Measurements from ENCODE around the gene RHBDL1.

RHBDL1 gene

GRCh38 chr16:674214-674881, 1.1 kb upstream of the RHBDL1 start:
- H3K4me3 ChIP-seq (ENCODE audit: low read length in 2 of 2) = no peak overlapping the region
- no peaks in the 10 kb centered on the region for H3K27me3 ChIP-seq (ENCODE audit: control insufficient read depth in 2 of 2, insufficient read depth in 2 of 2, low read length in 2 of 2)
- H3K9ac ChIP-seq (ENCODE audit: low read depth in 1 of 2, low read length in 2 of 2) = no peak overlapping the region
- peaks cover 26 to 31% of the 10 kb centered on the region in 2 donors for H3K4me1 ChIP-seq (ENCODE audit: control insufficient read depth in 2 of 2, insufficient read depth in 2 of 2, low read length in 2 of 2)
- H3K27ac ChIP-seq (ENCODE audit: low read depth in 2 of 2, low read length in 2 of 2) = no peak overlapping the region
- H3K9me3 ChIP-seq (ENCODE audit: control insufficient read depth in 2 of 2, low read length in 2 of 2) = no peaks in the 10 kb centered on the region
- peaks cover 30 to 35% of the 10 kb centered on the region in 2 donors for H3K36me3 ChIP-seq (ENCODE audit: control insufficient read depth in 2 of 2, insufficient read depth in 2 of 2, low read length in 2 of 2)

- Histone ChIP-seq H3K36me3 (ENCODE audit: control insufficient read depth in 2 of 2, insufficient read depth in 2 of 2, low read length in 2 of 2) (peaks cover 19 to 21% of the 10 kb centered on the region in 2 donors), H3K9ac (ENCODE audit: low read depth in 1 of 2, low read length in 2 of 2) (peak overlapping the region in 1 of 2 donors; percentile 63), H3K9me3 (ENCODE audit: control insufficient read depth in 2 of 2, low read length in 2 of 2) (no peaks in the 10 kb centered on the region), H3K27ac (ENCODE audit: low read depth in 2 of 2, low read length in 2 of 2) (no peak overlapping the region), H3K4me1 (ENCODE audit: control insufficient read depth in 2 of 2, insufficient read depth in 2 of 2, low read length in 2 of 2) (peaks cover 31 to 36% of the 10 kb centered on the region in 2 donors), H3K27me3 (ENCODE audit: control insufficient read depth in 2 of 2, insufficient read depth in 2 of 2, low read length in 2 of 2) (no peaks in the 10 kb centered on the region), H3K4me3 (ENCODE audit: low read length in 2 of 2) (peak overlapping the region; percentile 35 to 48)
Measured at GRCh38 chr16:675884-676564, 553 bp downstream of the RHBDL1 start.

- no peaks in the 10 kb centered on the region for H3K27me3 ChIP-seq (ENCODE audit: control insufficient read depth in 2 of 2, insufficient read depth in 2 of 2, low read length in 2 of 2)
- H3K4me1 ChIP-seq (ENCODE audit: control insufficient read depth in 2 of 2, insufficient read depth in 2 of 2, low read length in 2 of 2) = peaks cover 37 to 42% of the 10 kb centered on the region in 2 donors
- H3K9ac ChIP-seq (ENCODE audit: low read depth in 1 of 2, low read length in 2 of 2) = peak overlapping the region in 1 of 2 donors; percentile 63
- H3K9me3 ChIP-seq (ENCODE audit: control insufficient read depth in 2 of 2, low read length in 2 of 2) = no peaks in the 10 kb centered on the region
- no peak overlapping the region for H3K27ac ChIP-seq (ENCODE audit: low read depth in 2 of 2, low read length in 2 of 2)
- no peak overlapping the region for H3K4me3 ChIP-seq (ENCODE audit: low read length in 2 of 2)
- peaks cover 17 to 18% of the 10 kb centered on the region in 2 donors for H3K36me3 ChIP-seq (ENCODE audit: control insufficient read depth in 2 of 2, insufficient read depth in 2 of 2, low read length in 2 of 2)
Measured at GRCh38 chr16:676565-676902, 1.1 kb downstream of the RHBDL1 start.

GRCh38 chr16:676913-677312, 1.4 kb downstream of the RHBDL1 start:
- H3K27ac ChIP-seq (ENCODE audit: low read depth in 2 of 2, low read length in 2 of 2) = peak overlapping the region; percentile 28 to 32
- peak overlapping the region in 1 of 2 donors; percentile 63 for H3K9ac ChIP-seq (ENCODE audit: low read depth in 1 of 2, low read length in 2 of 2)
- no peaks in the 10 kb centered on the region for H3K27me3 ChIP-seq (ENCODE audit: control insufficient read depth in 2 of 2, insufficient read depth in 2 of 2, low read length in 2 of 2)
- H3K4me3 ChIP-seq (ENCODE audit: low read length in 2 of 2) = peak overlapping the region in 1 of 2 donors; percentile 34
- no peaks in the 10 kb centered on the region for H3K9me3 ChIP-seq (ENCODE audit: control insufficient read depth in 2 of 2, low read length in 2 of 2)
- H3K36me3 ChIP-seq (ENCODE audit: control insufficient read depth in 2 of 2, insufficient read depth in 2 of 2, low read length in 2 of 2) = peaks cover 19 to 22% of the 10 kb centered on the region in 2 donors
- peaks cover 40 to 45% of the 10 kb centered on the region in 2 donors for H3K4me1 ChIP-seq (ENCODE audit: control insufficient read depth in 2 of 2, insufficient read depth in 2 of 2, low read length in 2 of 2)

GRCh38 chr16:677316-678190, 2.1 kb downstream of the RHBDL1 start:
- H3K9me3 ChIP-seq (ENCODE audit: control insufficient read depth in 2 of 2, low read length in 2 of 2) = no peaks in the 10 kb centered on the region
- peak overlapping the region in 1 of 2 donors; percentile 63 for H3K9ac ChIP-seq (ENCODE audit: low read depth in 1 of 2, low read length in 2 of 2)
- peaks cover 21% of the 10 kb centered on the region in 2 donors for H3K36me3 ChIP-seq (ENCODE audit: control insufficient read depth in 2 of 2, insufficient read depth in 2 of 2, low read length in 2 of 2)
- peak overlapping the region in 1 of 2 donors; percentile 34 for H3K4me3 ChIP-seq (ENCODE audit: low read length in 2 of 2)
- H3K27ac ChIP-seq (ENCODE audit: low read depth in 2 of 2, low read length in 2 of 2) = peak overlapping the region; percentile 28 to 32
- H3K4me1 ChIP-seq (ENCODE audit: control insufficient read depth in 2 of 2, insufficient read depth in 2 of 2, low read length in 2 of 2) = peaks cover 44 to 50% of the 10 kb centered on the region in 2 donors
- H3K27me3 ChIP-seq (ENCODE audit: control insufficient read depth in 2 of 2, insufficient read depth in 2 of 2, low read length in 2 of 2) = no peaks in the 10 kb centered on the region

- Histone ChIP-seq H3K9me3 (ENCODE audit: control insufficient read depth in 2 of 2, low read length in 2 of 2) (no peaks in the 10 kb centered on the region), H3K9ac (ENCODE audit: low read depth in 1 of 2, low read length in 2 of 2) (no peak overlapping the region), H3K27me3 (ENCODE audit: control insufficient read depth in 2 of 2, insufficient read depth in 2 of 2, low read length in 2 of 2) (no peaks in the 10 kb centered on the region), H3K36me3 (ENCODE audit: control insufficient read depth in 2 of 2, insufficient read depth in 2 of 2, low read length in 2 of 2) (peaks cover 13 to 21% of the 10 kb centered on the region in 2 donors), H3K4me3 (ENCODE audit: low read length in 2 of 2) (no peak overlapping the region), H3K27ac (ENCODE audit: low read depth in 2 of 2, low read length in 2 of 2) (no peak overlapping the region), H3K4me1 (ENCODE audit: control insufficient read depth in 2 of 2, insufficient read depth in 2 of 2, low read length in 2 of 2) (peaks cover 49 to 53% of the 10 kb centered on the region in 2 donors)
Measured at GRCh38 chr16:678209-678857, 2.9 kb downstream of the RHBDL1 start.

- Histone ChIP-seq H3K36me3 (ENCODE audit: control insufficient read depth in 2 of 2, insufficient read depth in 2 of 2, low read length in 2 of 2) (peaks cover 12 to 20% of the 10 kb centered on the region in 2 donors), H3K27ac (ENCODE audit: low read depth in 2 of 2, low read length in 2 of 2) (peak overlapping the region; percentile 82 to 88), H3K4me3 (ENCODE audit: low read length in 2 of 2) (peak overlapping the region; percentile 62 to 64), H3K27me3 (ENCODE audit: control insufficient read depth in 2 of 2, insufficient read depth in 2 of 2, low read length in 2 of 2) (no peaks in the 10 kb centered on the region), H3K4me1 (ENCODE audit: control insufficient read depth in 2 of 2, insufficient read depth in 2 of 2, low read length in 2 of 2) (peaks cover 54 to 58% of the 10 kb centered on the region in 2 donors), H3K9ac (ENCODE audit: low read depth in 1 of 2, low read length in 2 of 2) (peak overlapping the region in 1 of 2 donors; percentile 59), H3K9me3 (ENCODE audit: control insufficient read depth in 2 of 2, low read length in 2 of 2) (no peaks in the 10 kb centered on the region)
Measured at GRCh38 chr16:678858-679813, 3.7 kb downstream of the RHBDL1 start.

- Histone ChIP-seq H3K4me3 (ENCODE audit: low read length in 2 of 2) (peak within 1 kb of the TSS; percentile 82 to 84), H3K9me3 (ENCODE audit: control insufficient read depth in 2 of 2, low read length in 2 of 2) (no peaks in the 10 kb centered on the region), H3K27ac (ENCODE audit: low read depth in 2 of 2, low read length in 2 of 2) (peak within 1 kb of the TSS; percentile 82 to 94), H3K36me3 (ENCODE audit: control insufficient read depth in 2 of 2, insufficient read depth in 2 of 2, low read length in 2 of 2) (peaks cover 12 to 20% of the 10 kb centered on the region in 2 donors), H3K9ac (ENCODE audit: low read depth in 1 of 2, low read length in 2 of 2) (peak within 1 kb of the TSS; percentile 70 to 81), H3K4me1 (ENCODE audit: control insufficient read depth in 2 of 2, insufficient read depth in 2 of 2, low read length in 2 of 2) (peaks cover 54 to 55% of the 10 kb centered on the region in 2 donors), H3K27me3 (ENCODE audit: control insufficient read depth in 2 of 2, insufficient read depth in 2 of 2, low read length in 2 of 2) (no peaks in the 10 kb centered on the region)
Measured at GRCh38 chr16:679814-680624, 4.5 kb downstream of the RHBDL1 start, which contains the start of gene STUB1. Gene STUB1, plus strand, starts transcription at chr16:680410. Its CDS starts 116 bp downstream, at chr16:680526.

Measured in mucosa of rectum (tissue), 2 donors.